ENCODE data around the gene EXOC4.

GRCh38 chr7:133976140-133976539 lies 723.3 kb downstream of the EXOC4 start:
- no peak for TF ChIP-seq EP300 (IDR thresholded peaks at IDR 0.05)
- TF ChIP-seq POLR2A (IDR thresholded peaks at IDR 0.05), result no peak

Data from ovary (tissue), 1 donor.